Uterus (tissue), 4 donors: Measurements from ENCODE around the gene TCF4. TPM values are rescaled to one million over a fixed set of nuclear protein-coding genes. Genes with fewer than 3 reads are reported as not detected.
A peak's percentile ranks its signal among the peaks of the same experiment; 100 is the strongest.

Source experiments
- DNase-seq, 2 donors: peaks; one replicate each; pipeline ENCODE4 v3.0.0-alpha.2; 2019 to 2020
- H3K27ac ChIP-seq, 2 donors: fragments of 200-600 bp; sonication (generic); 1 replicate in 1 of 2; 2 replicates in 1 of 2; pipeline ENCODE4 v1.5.1; 2016 to 2018
- H3K27me3 ChIP-seq, 2 donors: fragments of 200-600 bp; sonication (generic); one replicate each; pipeline ENCODE4 v1.5.1; 2018 to 2019; ENCODE audit warnings: control low read depth in 1 of 2
- H3K36me3 ChIP-seq, 2 donors: fragments of 200-600 bp; sonication (generic); one replicate each; pipeline ENCODE4 v1.5.1; 2019; ENCODE audit warnings: control low read depth in 1 of 2
- H3K4me1 ChIP-seq, 2 donors: fragments of 200-600 bp; sonication (generic); one replicate each; pipeline ENCODE4 v1.5.1; 2018 to 2019; ENCODE audit warnings: control low read depth in 1 of 2
- H3K4me3 ChIP-seq, 2 donors: fragments of 200-600 bp; sonication (generic); 1 replicate in 1 of 2; 2 replicates in 1 of 2; pipeline ENCODE4 v1.5.1; 2018 to 2019; ENCODE audit warnings: mild to moderate bottlenecking in 1 of 2
- H3K9me3 ChIP-seq, 2 donors: fragments of 200-600 bp; sonication (generic); one replicate each; pipeline ENCODE4 v1.5.1; 2019; ENCODE audit warnings: control low read depth in 1 of 2
- CTCF ChIP-seq, 4 experiments: fragments of 200-600 bp in 2 of 4; fragments of 450-650 bp in 2 of 4; sonication (generic) in 2 of 4; IDR thresholded peaks; one replicate each; pipeline ENCODE4 v1.5.1; 2016 to 2019; ENCODE audit warnings: antibody characterized with exemption in 4 of 4, mild to moderate bottlenecking in 2 of 4, moderate library complexity in 1 of 4
- POLR2A ChIP-seq, 2 donors: fragments of 450-650 bp; IDR thresholded peaks; one replicate each; pipeline ENCODE4 v1.6.1; 2016; ENCODE audit warnings: antibody characterized with exemption in 2 of 2, mild to moderate bottlenecking in 1 of 2, moderate library complexity in 1 of 2
- intact Hi-C: fragments of 100-400 bp; cut with DNase I; formaldehyde crosslinking; loops from one replicate; pipeline ENCODE4 v1.15.1; 2023; ENCODE audit warnings: low total_unique reads
- total RNA-seq, 4 donors: library from RNA; depleted of rRNA in 3 of 4; stranded (reverse); fragments of >200 nt in 3 of 4; gene quantifications; one replicate each; pipeline versions ENCODE4 v1.1.0 to v1.2.4, GENCODE V29; 2014 to 2023
- donor health status: DM: yes; HTN: yes; CAD: no.

TCF4 gene
- total RNA-seq, 4 donors from 2014 or later, result 123 to 514 (median 163) TPM

GRCh38 chr18:55264108-55264507, 323.9 kb downstream of the TCF4 start:
- DNase-seq, result no peak
- no peaks in the 10 kb centered on the region for H3K9me3 ChIP-seq
- intact Hi-C loops, result no loop called here
- no peak for TF ChIP-seq CTCF (IDR thresholded peaks at IDR 0.05)
- no peak for TF ChIP-seq POLR2A (IDR thresholded peaks at IDR 0.05)
- H3K4me1 ChIP-seq, result peaks cover 0 to 11% of the 10 kb centered on the region in 2 donors
- H3K4me3 ChIP-seq, result no peak overlapping the region
- no peaks in the 10 kb centered on the region for H3K36me3 ChIP-seq
- H3K27me3 ChIP-seq, result no peaks in the 10 kb centered on the region
- peak overlapping the region; percentile 57 to 65 for H3K27ac ChIP-seq

GRCh38 chr18:55262021-55262560, 325.9 kb downstream of the TCF4 start:
- Histone ChIP-seq H3K27me3 (no peaks in the 10 kb centered on the region), H3K4me1 (peaks cover 0 to 11% of the 10 kb centered on the region in 2 donors), H3K9me3 (no peaks in the 10 kb centered on the region), H3K36me3 (no peaks in the 10 kb centered on the region), H3K27ac (no peak overlapping the region), H3K4me3 (no peak overlapping the region)
- intact Hi-C loops, result no loop called here
- TF ChIP-seq CTCF (IDR thresholded peaks at IDR 0.05) (no peak), POLR2A (IDR thresholded peaks at IDR 0.05) (no peak)
- no peak for DNase-seq

GRCh38 chr18:55261253-55261652, 326.7 kb downstream of the TCF4 start:
- DNase-seq, result no peak
- Histone ChIP-seq H3K27ac (peak overlapping the region in 1 of 2 donors; percentile 13), H3K4me3 (no peak overlapping the region), H3K27me3 (no peaks in the 10 kb centered on the region), H3K36me3 (no peaks in the 10 kb centered on the region), H3K4me1 (peaks cover 0 to 11% of the 10 kb centered on the region in 2 donors), H3K9me3 (no peaks in the 10 kb centered on the region)
- intact Hi-C loops, result no loop called here
- TF ChIP-seq POLR2A (IDR thresholded peaks at IDR 0.05) (no peak), CTCF (IDR thresholded peaks at IDR 0.05) (no peak)

- no peak for TF ChIP-seq POLR2A (IDR thresholded peaks at IDR 0.05)
- TF ChIP-seq CTCF (IDR thresholded peaks at IDR 0.05), result no peak
These were observed 329.9 kb downstream of the TCF4 start for GRCh38 chr18:55258088-55258487.

GRCh38 chr18:55256929-55257289, 331.1 kb downstream of the TCF4 start:
- TF ChIP-seq CTCF (IDR thresholded peaks at IDR 0.05) (no peak), POLR2A (IDR thresholded peaks at IDR 0.05) (no peak)
- no peak overlapping the region for H3K27ac ChIP-seq
- no peaks in the 10 kb centered on the region for H3K4me1 ChIP-seq
- intact Hi-C loops, result no loop called here
- no peaks in the 10 kb centered on the region for H3K36me3 ChIP-seq
- H3K9me3 ChIP-seq, result no peaks in the 10 kb centered on the region
- no peak for DNase-seq
- H3K27me3 ChIP-seq, result no peaks in the 10 kb centered on the region
- H3K4me3 ChIP-seq, result no peak overlapping the region

More at GRCh38 chr18:55258088-55258487, 329.9 kb downstream of the TCF4 start:
- H3K27me3 ChIP-seq, result no peaks in the 10 kb centered on the region
- no peaks in the 10 kb centered on the region for H3K4me1 ChIP-seq
- H3K27ac ChIP-seq, result no peak overlapping the region
- no peak overlapping the region for H3K4me3 ChIP-seq
- H3K9me3 ChIP-seq, result no peaks in the 10 kb centered on the region
- DNase-seq, result no peak
- no peaks in the 10 kb centered on the region for H3K36me3 ChIP-seq
- intact Hi-C loops, result no loop called here
